Epithelial cell of esophagus (primary cell): ENCODE measurements around the gene TMEM86B.

Source experiments
- DNase-seq: peaks from one replicate; pipeline ENCODE4 v3.0.0; 2010; ENCODE audit warnings: low read depth
- H3K4me3 ChIP-seq: 2 replicates; pipeline ENCODE4 v1.5.1; 2011; ENCODE audit warnings: mild to moderate bottlenecking, low read length, control low read depth
- TF ChIP-seq, protein P1 (sequence below): IDR thresholded peaks from 2 replicates; pipeline ENCODE4 v1.5.1; 2011; ENCODE audit warnings: low read depth, mild to moderate bottlenecking, low read length, control low read depth, inconsistent platforms; ENCODE audit not compliant: insufficient read depth; ENCODE audit errors: missing control alignments

Gene TMEM86B

DNA sequence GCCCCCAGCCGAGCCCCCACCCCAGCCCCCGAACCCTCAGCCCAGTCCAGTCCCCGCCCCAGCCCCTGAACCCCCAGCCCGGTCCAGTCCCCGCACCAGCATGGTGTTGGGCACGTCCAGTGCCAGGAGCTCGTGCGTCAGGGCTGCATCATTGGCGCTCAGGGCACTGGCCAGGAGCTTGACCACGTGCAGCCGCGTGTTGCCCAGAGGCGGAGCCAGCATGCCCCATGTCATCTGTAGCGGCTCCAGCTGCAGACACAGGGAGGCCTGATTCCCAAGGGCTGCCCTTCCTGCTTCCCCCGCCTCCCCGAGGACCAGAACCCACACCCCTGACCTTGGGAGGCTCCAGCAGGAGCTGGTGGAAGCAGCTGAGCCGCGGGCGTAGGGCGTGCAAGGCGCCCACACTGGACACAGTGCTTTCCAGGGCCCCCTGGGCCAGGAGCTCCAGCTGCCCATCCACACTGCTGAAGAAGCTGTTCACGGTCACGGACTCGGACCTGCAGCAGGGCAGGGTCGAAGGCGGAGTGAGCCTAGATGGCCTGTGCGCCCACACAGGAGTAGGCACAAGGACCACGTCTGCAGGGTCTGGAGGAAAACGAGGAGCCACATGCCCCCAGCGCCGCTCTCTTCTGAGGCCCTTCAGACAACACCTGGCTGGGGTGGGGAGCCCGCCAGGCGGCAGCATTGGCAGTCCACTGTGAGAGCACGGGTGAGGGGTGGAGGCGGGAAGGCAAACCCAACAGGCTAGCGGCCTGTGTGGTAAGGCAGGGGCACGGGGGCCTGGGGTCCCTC, 12.8 kb upstream of the TMEM86B start:
- DNase-seq: no peak
- H3K4me3 ChIP-seq: no peak overlapping the region
- TF ChIP-seq, protein P1, sequence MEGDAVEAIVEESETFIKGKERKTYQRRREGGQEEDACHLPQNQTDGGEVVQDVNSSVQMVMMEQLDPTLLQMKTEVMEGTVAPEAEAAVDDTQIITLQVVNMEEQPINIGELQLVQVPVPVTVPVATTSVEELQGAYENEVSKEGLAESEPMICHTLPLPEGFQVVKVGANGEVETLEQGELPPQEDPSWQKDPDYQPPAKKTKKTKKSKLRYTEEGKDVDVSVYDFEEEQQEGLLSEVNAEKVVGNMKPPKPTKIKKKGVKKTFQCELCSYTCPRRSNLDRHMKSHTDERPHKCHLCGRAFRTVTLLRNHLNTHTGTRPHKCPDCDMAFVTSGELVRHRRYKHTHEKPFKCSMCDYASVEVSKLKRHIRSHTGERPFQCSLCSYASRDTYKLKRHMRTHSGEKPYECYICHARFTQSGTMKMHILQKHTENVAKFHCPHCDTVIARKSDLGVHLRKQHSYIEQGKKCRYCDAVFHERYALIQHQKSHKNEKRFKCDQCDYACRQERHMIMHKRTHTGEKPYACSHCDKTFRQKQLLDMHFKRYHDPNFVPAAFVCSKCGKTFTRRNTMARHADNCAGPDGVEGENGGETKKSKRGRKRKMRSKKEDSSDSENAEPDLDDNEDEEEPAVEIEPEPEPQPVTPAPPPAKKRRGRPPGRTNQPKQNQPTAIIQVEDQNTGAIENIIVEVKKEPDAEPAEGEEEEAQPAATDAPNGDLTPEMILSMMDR: no peak

DNA sequence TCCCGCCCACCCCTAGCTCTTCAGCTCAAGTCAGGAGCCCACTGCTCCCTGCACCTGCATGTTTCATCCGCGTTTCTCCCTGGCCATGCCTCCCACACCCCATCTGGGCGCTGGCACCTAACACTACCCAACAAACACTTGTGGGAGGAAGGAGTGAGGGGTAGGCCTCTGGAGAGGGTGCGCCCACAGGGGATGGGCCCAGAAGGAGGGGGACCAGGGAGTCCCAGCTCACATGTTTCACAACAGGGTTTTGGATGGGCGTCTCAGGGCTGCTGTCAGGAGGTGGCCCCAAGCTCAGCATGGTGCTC, 12.1 kb upstream of the TMEM86B start:
- no peak overlapping the region for H3K4me3 ChIP-seq
- TF ChIP-seq, protein P1: no peak

DNA sequence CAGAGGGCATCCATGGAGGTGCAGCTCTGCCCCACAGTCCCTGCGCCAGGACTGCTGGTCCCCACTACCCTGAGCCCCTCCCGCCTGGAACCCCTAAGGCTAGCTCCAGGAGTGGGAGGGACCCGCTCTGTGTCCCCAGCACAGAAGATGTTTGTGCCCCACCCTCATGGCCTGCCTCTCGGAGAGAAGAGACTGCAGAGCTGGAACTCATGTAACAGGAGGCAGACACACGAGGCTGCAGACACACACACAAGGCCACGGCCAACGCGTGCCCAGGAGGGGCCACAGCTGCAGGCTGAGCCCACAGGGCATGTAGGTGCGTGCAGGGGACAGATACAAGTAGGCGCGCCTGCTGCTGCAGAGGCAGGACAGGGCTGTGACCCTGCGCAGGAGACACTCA, 10.4 kb upstream of the TMEM86B start:
- TF ChIP-seq, protein P1: no peak
- no peak overlapping the region for H3K4me3 ChIP-seq
- no peak for DNase-seq

More for the DNA sequence above, 12.1 kb upstream of the TMEM86B start:
- DNase-seq: no peak

DNA sequence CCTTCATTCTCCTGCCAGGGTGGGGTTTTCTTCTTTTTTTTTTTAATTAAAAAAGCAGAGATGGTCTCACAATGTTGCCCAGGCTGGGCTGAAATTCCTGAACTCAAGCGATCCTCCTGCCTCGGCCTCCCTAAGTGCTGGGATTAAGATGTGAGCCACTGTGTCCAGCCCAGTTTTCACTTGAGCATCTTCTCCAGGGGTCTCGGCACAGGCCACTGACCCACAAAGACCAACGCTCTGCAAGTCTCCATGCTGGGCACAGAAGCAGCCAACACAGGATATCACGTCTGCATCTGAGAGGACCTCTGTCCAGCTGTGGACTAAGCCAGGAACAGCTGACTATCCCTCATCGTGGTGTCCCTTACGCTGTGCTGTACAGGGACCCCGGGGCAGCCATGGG, 9.5 kb upstream of the TMEM86B start:
- H3K4me3 ChIP-seq: no peak overlapping the region
- TF ChIP-seq, protein P1: no peak
- DNase-seq: no peak

DNA sequence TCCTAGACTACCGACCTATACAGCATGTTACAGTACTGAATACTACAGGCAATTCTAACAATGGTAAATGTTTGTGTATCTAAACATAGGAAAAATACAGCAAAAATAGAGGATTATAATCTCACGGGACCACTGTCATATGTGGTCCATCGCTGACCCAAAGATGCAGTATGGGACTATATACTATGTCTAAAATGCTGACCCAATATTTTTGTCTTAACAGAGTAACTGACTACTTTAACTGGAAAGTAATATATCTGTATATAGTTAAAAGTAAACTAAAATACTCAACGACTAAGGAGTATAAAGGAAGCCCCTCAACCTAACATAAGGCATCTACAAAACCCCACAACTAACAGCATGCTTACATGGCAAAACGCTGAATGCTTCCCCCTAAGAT, 4.4 kb upstream of the TMEM86B start:
- TF ChIP-seq, protein P1: no peak
- DNase-seq: no peak

DNA sequence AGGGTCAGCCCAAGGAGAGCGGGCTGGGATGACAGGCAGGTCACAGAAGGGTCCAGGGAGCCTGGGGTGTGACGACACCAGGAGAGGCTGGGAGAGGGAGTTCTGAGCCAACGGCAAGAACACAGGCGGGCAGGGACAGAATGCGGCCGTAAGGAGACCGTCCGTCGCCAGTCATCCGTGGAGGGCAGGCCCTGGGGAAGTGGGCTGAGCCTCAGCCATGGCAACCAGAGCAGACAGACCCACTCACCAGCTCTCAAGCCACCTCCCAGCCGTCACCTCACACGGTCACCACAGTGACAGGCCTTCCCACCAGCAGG, 3.7 kb upstream of the TMEM86B start:
- TF ChIP-seq, protein P1: no peak
- no peak overlapping the region for H3K4me3 ChIP-seq
- DNase-seq: no peak

More for the DNA sequence above, 4.4 kb upstream of the TMEM86B start:
- H3K4me3 ChIP-seq: no peak overlapping the region
